RWPE2 (cell line): ENCODE data around the gene GNG4.

Experiments
- ATAC-seq: fragments of 200-7000 bp; cut with Tn5 transposase; 3 replicates; pipeline ENCODE4 v1.9.1; 2021; ENCODE audit warnings: low read depth
- DNase-seq: peaks from one replicate; pipeline ENCODE4 v3.0.0-alpha.2; 2020; ENCODE audit warnings: low spot score
- H3K27ac ChIP-seq: fragments of 450-650 bp; 2 replicates; pipeline ENCODE4 v1.5.1; 2017; ENCODE audit warnings: mild to moderate bottlenecking; ENCODE audit not compliant: poor library complexity, severe bottlenecking
- H3K27me3 ChIP-seq: fragments of 250-450 bp; sonication (Bioruptor Pico); 2 replicates; pipeline ENCODE4 v1.5.1; 2021; ENCODE audit warnings: mild to moderate bottlenecking, moderate library complexity; ENCODE audit not compliant: insufficient read depth, poor library complexity, severe bottlenecking
- H3K36me3 ChIP-seq: fragments of 250-450 bp; sonication (Bioruptor Pico); 2 replicates; pipeline ENCODE4 v1.5.1; 2020; ENCODE audit warnings: low read depth, mild to moderate bottlenecking, moderate library complexity
- H3K4me1 ChIP-seq: fragments of 250-450 bp; sonication (Bioruptor Pico); 2 replicates; pipeline ENCODE4 v1.5.1; 2021; ENCODE audit warnings: mild to moderate bottlenecking, moderate library complexity; ENCODE audit not compliant: insufficient read depth, poor library complexity, severe bottlenecking
- H3K4me3 ChIP-seq: fragments of 250-450 bp; sonication (Bioruptor Pico); 2 replicates; pipeline ENCODE4 v1.5.1; 2021; ENCODE audit warnings: mild to moderate bottlenecking, moderate library complexity; ENCODE audit not compliant: severe bottlenecking
- H3K9me3 ChIP-seq: fragments of 250-450 bp; sonication (Bioruptor Pico); 2 replicates; pipeline ENCODE4 v1.5.1; 2021; ENCODE audit warnings: mild to moderate bottlenecking, moderate library complexity; ENCODE audit not compliant: severe bottlenecking
- CTCF ChIP-seq: fragments of 450-650 bp; IDR thresholded peaks from one replicate; pipeline ENCODE4 v1.5.1; 2017; ENCODE audit warnings: mild to moderate bottlenecking, moderate library complexity; ENCODE audit not compliant: poor library complexity, severe bottlenecking

Gene GNG4

GRCh38 chr1:235567812-235568503 lies 81.6 kb downstream of the GNG4 start:
- H3K9me3 ChIP-seq: no peaks in the 10 kb centered on the region
- no peak overlapping the region for H3K4me3 ChIP-seq
- no peaks in the 10 kb centered on the region for H3K4me1 ChIP-seq
- ATAC-seq (no peak), DNase-seq (no peak)
- TF ChIP-seq CTCF: no peak
- H3K36me3 ChIP-seq: no peaks in the 10 kb centered on the region
- H3K27me3 ChIP-seq: no peaks in the 10 kb centered on the region
- H3K27ac ChIP-seq: no peak overlapping the region

GRCh38 chr1:235566084-235566483 lies 83.5 kb downstream of the GNG4 start:
- DNase-seq (no peak), ATAC-seq (no peak)
- no peak overlapping the region for H3K27ac ChIP-seq
- no peak for TF ChIP-seq CTCF
- H3K9me3 ChIP-seq: no peaks in the 10 kb centered on the region
- no peaks in the 10 kb centered on the region for H3K4me1 ChIP-seq
- no peak overlapping the region for H3K4me3 ChIP-seq
- no peaks in the 10 kb centered on the region for H3K36me3 ChIP-seq
- H3K27me3 ChIP-seq: no peaks in the 10 kb centered on the region

- no peaks in the 10 kb centered on the region for H3K9me3 ChIP-seq
- H3K27me3 ChIP-seq: no peaks in the 10 kb centered on the region
- DNase-seq (no peak), ATAC-seq (no peak)
- no peak overlapping the region for H3K27ac ChIP-seq
- no peaks in the 10 kb centered on the region for H3K36me3 ChIP-seq
- H3K4me3 ChIP-seq: no peak overlapping the region
- H3K4me1 ChIP-seq: no peaks in the 10 kb centered on the region
- no peak for TF ChIP-seq CTCF
Observed at GRCh38 chr1:235563513-235564061, 86.0 kb downstream of the GNG4 start.

- Histone ChIP-seq H3K4me1 (no peaks in the 10 kb centered on the region), H3K27me3 (no peaks in the 10 kb centered on the region), H3K4me3 (no peak overlapping the region), H3K36me3 (no peaks in the 10 kb centered on the region), H3K27ac (no peak overlapping the region), H3K9me3 (no peaks in the 10 kb centered on the region)
- TF ChIP-seq CTCF: no peak
- DNase-seq: no peak
- ATAC-seq: no peak
Observed at GRCh38 chr1:235562589-235562988, 87.0 kb downstream of the GNG4 start.

- Histone ChIP-seq H3K27me3 (no peaks in the 10 kb centered on the region), H3K4me1 (no peaks in the 10 kb centered on the region), H3K4me3 (no peak overlapping the region), H3K36me3 (no peaks in the 10 kb centered on the region), H3K9me3 (no peaks in the 10 kb centered on the region), H3K27ac (no peak overlapping the region)
- TF ChIP-seq CTCF: no peak
- ATAC-seq (no peak), DNase-seq (no peak)
Observed at GRCh38 chr1:235558621-235559169, 90.9 kb downstream of the GNG4 start.
